Transverse colon (tissue), 4 donors: ENCODE measurements around the gene BPIFB3. TPM values are rescaled to one million over a fixed set of nuclear protein-coding genes. Genes with fewer than 3 reads are reported as not detected.

Experiments used
- DNase-seq: peaks from one replicate; pipeline ENCODE4 v3.0.0-alpha.2; 2019
- H3K27ac ChIP-seq, 4 donors: fragments of 200-600 bp; sonication (generic); 2 replicates each; pipeline ENCODE4 v1.5.1; 2016 to 2018; ENCODE audit warnings: inconsistent platforms in 4 of 4
- H3K27me3 ChIP-seq: fragments of 200-600 bp; sonication (generic); 2 replicates; pipeline ENCODE4 v1.5.1; 2017; ENCODE audit warnings: inconsistent platforms
- H3K36me3 ChIP-seq, 4 donors: fragments of 200-600 bp; sonication (generic); 2 replicates each; pipeline ENCODE4 v1.5.1; 2017 to 2019; ENCODE audit warnings: inconsistent platforms in 4 of 4
- H3K4me1 ChIP-seq, 4 donors: fragments of 200-600 bp; sonication (generic); 2 replicates each; pipeline ENCODE4 v1.5.1; 2017 to 2020; ENCODE audit warnings: inconsistent platforms in 4 of 4
- H3K4me3 ChIP-seq, 4 donors: fragments of 200-600 bp; sonication (generic); 1 replicate in 1 of 4; 2 replicates in 3 of 4; pipeline versions ENCODE4 v1.5.1 to v1.6.1; 2017 to 2019; ENCODE audit warnings: inconsistent platforms in 4 of 4
- H3K9me3 ChIP-seq, 2 donors: fragments of 200-600 bp; sonication (generic); 2 replicates each; pipeline ENCODE4 v1.5.1; 2017 to 2019; ENCODE audit warnings: inconsistent platforms in 2 of 2
- EP300 ChIP-seq: sonication (generic); formaldehyde crosslinking; IDR thresholded peaks from one replicate; pipeline ENCODE4 v1.6.1; 2017; ENCODE audit warnings: antibody characterized with exemption, low read depth
- POLR2A ChIP-seq: fragments of 450-650 bp; IDR thresholded peaks from one replicate; pipeline ENCODE4 v1.6.1; 2016; ENCODE audit warnings: antibody characterized with exemption, mild to moderate bottlenecking, moderate library complexity
- POLR2AphosphoS5 ChIP-seq, 3 donors: sonication (generic); formaldehyde crosslinking; IDR thresholded peaks; one replicate each; pipeline ENCODE4 v1.6.1; 2016; ENCODE audit warnings: antibody characterized with exemption in 3 of 3
- WGBS, 2 donors: methylation state at CpG; one replicate each; pipeline ENCODE4 v1.1.5; 2018; ENCODE audit warnings: low coverage in 1 of 2; 5-methylcytosine and 5-hydroxymethylcytosine counted together
- in situ Hi-C, 4 donors: fragments of 200-750 bp; cut with MboI; loops; one replicate each; pipeline versions ENCODE4 v1.15.0 to v1.15.1; 2017; ENCODE audit warnings: low sequenced_read_pairs in 3 of 4, low pct_ligation_motif_present in 1 of 4, low pct_unique_long_range_greater_than_20kb in 1 of 4
- intact Hi-C: fragments of 100-400 bp; cut with DNase I; formaldehyde crosslinking; loops from one replicate; pipeline ENCODE4 v1.15.1; 2023; ENCODE audit warnings: low total_unique reads
- total RNA-seq, 4 donors: library from RNA; depleted of rRNA; stranded (reverse); fragments of >200 nt; gene quantifications; one replicate each; pipeline ENCODE4 v1.1.0, GENCODE V29; 2016
- TF ChIP-seq, protein P1 (sequence below), 5 experiments: fragments of 200-600 bp in 3 of 5; fragments of 450-650 bp in 2 of 5; sonication (generic) in 3 of 5; IDR thresholded peaks; 1 replicate in 2 of 5; 2 replicates in 3 of 5; pipeline ENCODE4 v1.5.1; 2016 to 2017; ENCODE audit warnings: antibody characterized with exemption in 5 of 5, inconsistent platforms in 3 of 5, mild to moderate bottlenecking in 2 of 5, moderate library complexity in 1 of 5

Gene BPIFB3
- total RNA-seq, 4 donors from 2014 or later: not detected

DNA sequence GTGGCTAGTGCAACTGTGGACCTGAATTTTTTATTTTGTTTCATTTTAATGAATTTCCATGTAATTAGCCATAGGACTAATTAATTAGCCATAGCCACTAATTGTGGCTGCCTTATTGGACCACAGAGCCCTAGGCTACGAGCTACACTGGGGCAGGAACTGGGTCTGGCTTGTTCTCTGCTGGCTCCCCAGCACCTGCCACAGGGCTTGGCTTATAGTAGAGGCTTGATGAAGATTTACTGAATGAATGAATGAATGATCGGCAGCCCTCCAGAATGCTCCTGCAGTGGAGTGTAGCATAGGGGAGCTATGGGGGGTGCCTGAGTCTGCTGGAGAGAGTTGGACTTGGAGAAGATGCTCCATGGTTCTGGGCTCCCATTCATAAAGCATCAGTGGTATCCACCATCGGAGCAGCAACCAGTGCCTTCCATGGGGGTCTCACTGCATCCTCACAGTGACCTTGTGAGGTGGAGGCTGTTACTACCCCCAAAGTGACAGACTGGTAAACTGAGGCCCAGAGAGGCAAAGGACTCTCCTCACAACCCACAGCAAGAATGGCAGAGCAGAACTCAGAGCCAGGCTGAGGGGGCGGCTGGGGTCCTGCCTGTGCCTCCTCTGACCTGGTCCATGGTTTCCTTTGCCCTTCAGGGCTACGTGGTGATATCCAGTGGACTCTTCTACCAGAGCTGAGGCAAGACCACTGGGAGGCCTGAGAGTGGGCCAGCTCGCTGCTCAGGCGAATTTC is 30.8 kb upstream of the BPIFB3 start:
- H3K4me3 ChIP-seq: no peak overlapping the region
- no peaks in the 10 kb centered on the region for H3K27me3 ChIP-seq
- H3K36me3 ChIP-seq: no peaks in the 10 kb centered on the region
- no peaks in the 10 kb centered on the region for H3K4me1 ChIP-seq
- TF ChIP-seq, protein P1, sequence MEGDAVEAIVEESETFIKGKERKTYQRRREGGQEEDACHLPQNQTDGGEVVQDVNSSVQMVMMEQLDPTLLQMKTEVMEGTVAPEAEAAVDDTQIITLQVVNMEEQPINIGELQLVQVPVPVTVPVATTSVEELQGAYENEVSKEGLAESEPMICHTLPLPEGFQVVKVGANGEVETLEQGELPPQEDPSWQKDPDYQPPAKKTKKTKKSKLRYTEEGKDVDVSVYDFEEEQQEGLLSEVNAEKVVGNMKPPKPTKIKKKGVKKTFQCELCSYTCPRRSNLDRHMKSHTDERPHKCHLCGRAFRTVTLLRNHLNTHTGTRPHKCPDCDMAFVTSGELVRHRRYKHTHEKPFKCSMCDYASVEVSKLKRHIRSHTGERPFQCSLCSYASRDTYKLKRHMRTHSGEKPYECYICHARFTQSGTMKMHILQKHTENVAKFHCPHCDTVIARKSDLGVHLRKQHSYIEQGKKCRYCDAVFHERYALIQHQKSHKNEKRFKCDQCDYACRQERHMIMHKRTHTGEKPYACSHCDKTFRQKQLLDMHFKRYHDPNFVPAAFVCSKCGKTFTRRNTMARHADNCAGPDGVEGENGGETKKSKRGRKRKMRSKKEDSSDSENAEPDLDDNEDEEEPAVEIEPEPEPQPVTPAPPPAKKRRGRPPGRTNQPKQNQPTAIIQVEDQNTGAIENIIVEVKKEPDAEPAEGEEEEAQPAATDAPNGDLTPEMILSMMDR (IDR thresholded peaks at IDR 0.05): no peak
- TF ChIP-seq POLR2AphosphoS5 (IDR thresholded peaks at IDR 0.05) (no peak), POLR2A (no peak), EP300 (no peak)
- H3K9me3 ChIP-seq: no peaks in the 10 kb centered on the region
- in situ Hi-C loops (no loop called here), intact Hi-C loops (no loop called here)
- no peak for DNase-seq
- H3K27ac ChIP-seq: no peak overlapping the region
- WGBS, 2 donors: 20 to 67% methylated on average over 1 to 7 of the region's 7 CpGs

DNA sequence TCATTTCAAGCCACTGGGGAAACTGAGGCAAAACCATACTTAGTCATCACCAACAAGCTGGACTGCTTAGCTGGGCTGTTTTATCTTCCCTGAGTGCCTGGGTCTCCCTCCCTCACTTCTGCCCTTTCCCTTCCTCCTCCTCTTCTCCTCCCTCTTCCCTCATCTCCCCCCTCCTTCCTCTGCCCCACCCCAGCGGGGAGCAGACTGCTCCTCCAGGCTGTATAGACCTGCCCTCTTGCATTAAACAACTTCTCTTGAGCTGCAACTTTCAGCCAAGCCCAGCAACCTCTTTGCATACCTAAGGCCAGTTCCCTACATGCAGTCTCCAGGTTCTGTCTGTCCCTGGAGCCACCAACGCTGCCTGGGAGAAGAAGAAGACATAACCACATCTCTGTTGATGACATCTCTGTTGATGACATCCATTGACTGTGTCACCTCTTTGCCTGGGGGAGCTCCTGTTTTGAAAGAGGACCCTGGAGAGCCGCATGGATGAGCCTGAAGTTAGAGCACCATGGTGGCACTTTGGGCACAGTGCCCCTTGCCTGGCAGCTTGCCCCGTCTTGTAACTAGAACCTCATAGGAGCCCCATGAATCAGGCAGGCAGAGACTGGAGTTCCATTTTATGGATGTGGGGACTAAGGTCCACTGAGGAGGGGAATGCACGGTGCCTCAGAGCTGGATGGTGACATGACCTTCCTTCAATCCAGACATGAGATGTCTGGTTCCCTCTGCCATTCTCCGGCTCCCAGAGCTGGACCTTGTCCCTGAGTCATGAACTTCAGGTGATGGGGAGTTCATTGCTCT is 30.1 kb upstream of the BPIFB3 start:
- no peak overlapping the region for H3K27ac ChIP-seq
- no peaks in the 10 kb centered on the region for H3K9me3 ChIP-seq
- H3K36me3 ChIP-seq: no peaks in the 10 kb centered on the region
- no peaks in the 10 kb centered on the region for H3K27me3 ChIP-seq
- no peak for TF ChIP-seq EP300
- no peak for TF ChIP-seq POLR2A
- no peak for TF ChIP-seq POLR2AphosphoS5 (IDR thresholded peaks at IDR 0.05)
- TF ChIP-seq, protein P1 (IDR thresholded peaks at IDR 0.05): no peak
- no peak for DNase-seq
- in situ Hi-C loops (no loop called here), intact Hi-C loops (no loop called here)
- no peaks in the 10 kb centered on the region for H3K4me1 ChIP-seq
- H3K4me3 ChIP-seq: no peak overlapping the region
- WGBS, 2 donors: 0 to 68% methylated on average over 1 to 6 of the region's 6 CpGs

DNA sequence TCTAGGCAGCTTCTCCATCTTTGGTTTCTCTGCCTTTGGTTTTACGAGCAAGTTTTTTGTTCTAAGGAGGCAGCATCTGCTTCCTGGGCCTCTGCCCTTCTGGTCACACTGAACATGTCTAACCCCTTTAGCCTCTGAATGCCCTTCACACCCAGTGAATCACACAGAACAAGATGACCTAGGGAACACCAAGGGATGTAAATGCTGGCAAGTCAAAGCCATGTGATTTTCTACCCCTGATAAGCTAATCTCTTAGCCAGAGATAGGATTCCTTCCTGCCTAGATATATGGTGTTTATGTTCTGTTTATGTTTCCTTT is 29.5 kb upstream of the BPIFB3 start:
- intact Hi-C loops: no loop called here
- in situ Hi-C loops: no loop called here
- H3K9me3 ChIP-seq: no peaks in the 10 kb centered on the region
- H3K4me3 ChIP-seq: no peak overlapping the region
- no peaks in the 10 kb centered on the region for H3K27me3 ChIP-seq
- H3K27ac ChIP-seq: no peak overlapping the region
- TF ChIP-seq EP300 (no peak), POLR2AphosphoS5 (IDR thresholded peaks at IDR 0.05) (no peak), POLR2A (no peak)
- TF ChIP-seq, protein P1 (IDR thresholded peaks at IDR 0.05): no peak
- H3K36me3 ChIP-seq: no peaks in the 10 kb centered on the region
- DNase-seq: no peak
- H3K4me1 ChIP-seq: no peaks in the 10 kb centered on the region
- WGBS, 2 donors: 58 to 60% methylated on average over 1 of the region's 1 CpG

DNA sequence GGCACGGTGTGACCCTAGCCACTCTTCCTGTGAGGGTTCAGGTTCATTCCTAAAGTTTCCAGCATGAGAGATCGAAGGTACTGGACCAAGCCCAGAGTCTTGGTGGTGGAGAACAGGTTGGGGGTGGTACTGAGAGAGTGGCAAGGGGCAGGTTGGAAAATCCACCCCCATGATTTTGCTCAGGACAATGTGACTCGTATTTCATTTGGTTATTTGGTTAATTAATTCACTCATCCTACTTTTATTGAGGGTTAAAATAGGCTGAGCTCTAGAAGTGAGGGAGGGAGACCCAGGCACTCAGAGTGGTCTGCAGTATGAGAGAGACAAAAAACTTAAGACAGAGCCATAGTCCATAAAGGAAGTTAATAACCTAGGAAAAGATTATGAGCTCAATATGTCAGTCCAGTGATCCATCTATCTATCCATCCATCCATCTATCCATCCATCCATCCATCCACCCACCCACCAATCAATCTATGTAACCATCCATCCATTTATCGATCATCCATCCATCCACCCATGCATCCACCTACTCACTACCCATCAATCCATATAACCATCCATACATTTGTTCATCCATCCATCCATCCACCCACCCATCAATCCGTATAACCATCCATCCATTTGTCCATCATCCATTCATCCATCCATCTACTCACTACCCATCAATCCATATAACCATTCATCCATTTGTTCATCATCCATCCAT is 28.9 kb upstream of the BPIFB3 start:
- in situ Hi-C loops (no loop called here), intact Hi-C loops (no loop called here)
- Histone ChIP-seq H3K4me1 (no peaks in the 10 kb centered on the region), H3K9me3 (no peaks in the 10 kb centered on the region), H3K27me3 (no peaks in the 10 kb centered on the region), H3K36me3 (no peaks in the 10 kb centered on the region), H3K27ac (no peak overlapping the region), H3K4me3 (no peak overlapping the region)
- 66 to 86% methylated on average over 2 to 5 of the region's 5 CpGs for WGBS, 2 donors
- no peak for DNase-seq
- TF ChIP-seq POLR2AphosphoS5 (IDR thresholded peaks at IDR 0.05) (no peak), POLR2A (no peak), EP300 (no peak)
- TF ChIP-seq, protein P1 (IDR thresholded peaks at IDR 0.05): no peak
